ENCODE results near the gene TMEM161A. TPM values are rescaled to one million over a fixed set of nuclear protein-coding genes. Genes with fewer than 3 reads are reported as not detected.

TMEM161A gene
- total and polyA plus RNA-seq, 2 experiments from 2014 or later: 38.9 to 59.5 TPM

DNA sequence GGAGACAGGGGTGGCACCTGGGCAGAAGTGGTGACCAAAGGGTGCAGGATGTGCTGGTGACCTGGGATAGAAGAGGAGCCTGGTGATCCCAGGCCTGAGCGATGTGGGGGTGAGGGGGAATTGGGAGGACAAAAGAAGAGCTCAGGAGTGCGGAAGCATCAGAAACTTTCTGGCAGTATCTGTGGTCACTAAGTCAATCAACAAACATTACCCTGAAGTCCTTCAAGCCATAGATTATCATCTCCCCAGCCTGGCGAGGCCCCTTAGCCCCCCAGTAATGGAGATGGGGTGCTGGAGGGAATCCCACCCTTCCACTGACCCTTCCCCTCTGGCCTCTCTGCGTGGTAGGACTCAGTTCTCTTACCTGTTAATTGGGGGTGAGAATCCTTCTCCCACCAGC is 21.3 kb upstream of the TMEM161A start:
- TF ChIP-seq NANOG (IDR thresholded peaks at IDR 0.05; ENCODE audit: borderline replicate concordance): no peak
- TF ChIP-seq POLR2AphosphoS5 (IDR thresholded peaks at IDR 0.05; ENCODE audit: low read depth): no peak
- no peak for TF ChIP-seq JUNB (IDR thresholded peaks at IDR 0.05; ENCODE audit: unreplicated experiment)
- TF ChIP-seq, protein P1, sequence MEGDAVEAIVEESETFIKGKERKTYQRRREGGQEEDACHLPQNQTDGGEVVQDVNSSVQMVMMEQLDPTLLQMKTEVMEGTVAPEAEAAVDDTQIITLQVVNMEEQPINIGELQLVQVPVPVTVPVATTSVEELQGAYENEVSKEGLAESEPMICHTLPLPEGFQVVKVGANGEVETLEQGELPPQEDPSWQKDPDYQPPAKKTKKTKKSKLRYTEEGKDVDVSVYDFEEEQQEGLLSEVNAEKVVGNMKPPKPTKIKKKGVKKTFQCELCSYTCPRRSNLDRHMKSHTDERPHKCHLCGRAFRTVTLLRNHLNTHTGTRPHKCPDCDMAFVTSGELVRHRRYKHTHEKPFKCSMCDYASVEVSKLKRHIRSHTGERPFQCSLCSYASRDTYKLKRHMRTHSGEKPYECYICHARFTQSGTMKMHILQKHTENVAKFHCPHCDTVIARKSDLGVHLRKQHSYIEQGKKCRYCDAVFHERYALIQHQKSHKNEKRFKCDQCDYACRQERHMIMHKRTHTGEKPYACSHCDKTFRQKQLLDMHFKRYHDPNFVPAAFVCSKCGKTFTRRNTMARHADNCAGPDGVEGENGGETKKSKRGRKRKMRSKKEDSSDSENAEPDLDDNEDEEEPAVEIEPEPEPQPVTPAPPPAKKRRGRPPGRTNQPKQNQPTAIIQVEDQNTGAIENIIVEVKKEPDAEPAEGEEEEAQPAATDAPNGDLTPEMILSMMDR (conservative IDR thresholded peaks at IDR 0.05; ENCODE audit: low read depth in 2 of 2): no peak
- no peak for TF ChIP-seq EZH2phosphoT487 (IDR thresholded peaks at IDR 0.05; ENCODE audit: unreplicated experiment)
- TF ChIP-seq, protein P2, sequence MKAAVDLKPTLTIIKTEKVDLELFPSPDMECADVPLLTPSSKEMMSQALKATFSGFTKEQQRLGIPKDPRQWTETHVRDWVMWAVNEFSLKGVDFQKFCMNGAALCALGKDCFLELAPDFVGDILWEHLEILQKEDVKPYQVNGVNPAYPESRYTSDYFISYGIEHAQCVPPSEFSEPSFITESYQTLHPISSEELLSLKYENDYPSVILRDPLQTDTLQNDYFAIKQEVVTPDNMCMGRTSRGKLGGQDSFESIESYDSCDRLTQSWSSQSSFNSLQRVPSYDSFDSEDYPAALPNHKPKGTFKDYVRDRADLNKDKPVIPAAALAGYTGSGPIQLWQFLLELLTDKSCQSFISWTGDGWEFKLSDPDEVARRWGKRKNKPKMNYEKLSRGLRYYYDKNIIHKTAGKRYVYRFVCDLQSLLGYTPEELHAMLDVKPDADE (IDR thresholded peaks at IDR 0.05): no peak
- H3K4me1 Mint-ChIP-seq: peaks cover 19% of the 10 kb centered on the region
- Histone ChIP-seq H3K4me3 (no peak overlapping the region), H3K79me2 (replicated peaks; ENCODE audit: insufficient read depth) (no peaks in the 10 kb centered on the region), H3K4me2 (no peak overlapping the region), H3K4me1 (ENCODE audit: insufficient read depth) (peaks cover 16% of the 10 kb centered on the region), H3K27me3 (ENCODE audit: insufficient read depth) (no peaks in the 10 kb centered on the region), H3K9me2 (ENCODE audit: insufficient read depth) (no peaks in the 10 kb centered on the region), H3K36me3 (ENCODE audit: insufficient read depth) (no peaks in the 10 kb centered on the region), H4K20me1 (replicated peaks; ENCODE audit: insufficient read depth) (no peaks in the 10 kb centered on the region), H2AFZ (no peak overlapping the region), H3K27ac (ENCODE audit: low read depth) (peak overlapping the region; percentile 93; the same call in 1 of the 2 replicates), H3F3A (replicated peaks; ENCODE audit: low read depth) (0 out of 2 replicates have a peak, but pooled peaks cover 4% of the 10 kb centered on the region)
- H3K4me3 Mint-ChIP-seq: no peak overlapping the region; the same call in 2 of the 3 replicates
- peaks cover 8% of the 10 kb centered on the region for H3K27me3 Mint-ChIP-seq (ENCODE audit: insufficient read depth, low read depth, poor library complexity)
- no peak overlapping the region for H3K27ac Mint-ChIP-seq
- no peak for DNase-seq (ENCODE audit: low spot score)
- H3K36me3 Mint-ChIP-seq (ENCODE audit: low read depth): peaks cover 22% of the 10 kb centered on the region
- H3K9me3 Mint-ChIP-seq: peaks cover 3% of the 10 kb centered on the region
- no peak for ATAC-seq

DNA sequence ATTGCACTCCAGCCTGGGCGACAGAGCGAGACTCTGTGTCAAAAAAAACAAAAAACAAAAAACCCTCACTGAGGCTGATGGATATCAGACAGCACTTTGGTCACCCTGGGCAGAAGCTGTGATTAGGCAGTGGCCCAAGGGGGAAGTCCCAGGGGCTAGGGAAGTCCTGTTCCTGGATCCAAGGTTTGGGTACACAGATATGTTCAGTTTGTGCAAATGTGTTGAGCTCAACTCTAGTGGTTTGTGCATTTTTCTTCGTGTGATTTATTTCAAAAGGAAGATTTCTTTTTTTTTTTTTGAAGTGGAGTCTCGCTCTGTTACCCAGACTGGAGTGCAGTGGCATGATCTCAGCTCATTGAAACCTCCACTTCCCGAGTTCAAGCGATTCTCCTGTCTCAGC is 19.5 kb upstream of the TMEM161A start:
- Histone ChIP-seq H3K9me2 (ENCODE audit: insufficient read depth) (no peaks in the 10 kb centered on the region), H3K79me2 (replicated peaks; ENCODE audit: insufficient read depth) (no peaks in the 10 kb centered on the region), H3K4me2 (no peak overlapping the region), H3K36me3 (ENCODE audit: insufficient read depth) (no peaks in the 10 kb centered on the region), H3K4me1 (ENCODE audit: insufficient read depth) (peaks cover 16% of the 10 kb centered on the region), H3K27ac (ENCODE audit: low read depth) (no peak overlapping the region), H3K4me3 (no peak overlapping the region), H3K27me3 (ENCODE audit: insufficient read depth) (no peaks in the 10 kb centered on the region), H2AFZ (no peak overlapping the region), H4K20me1 (replicated peaks; ENCODE audit: insufficient read depth) (no peaks in the 10 kb centered on the region), H3F3A (replicated peaks; ENCODE audit: low read depth) (0 out of 2 replicates have a peak, but pooled peaks cover 4% of the 10 kb centered on the region)
- DNase-seq (ENCODE audit: low spot score): no peak
- Mint-ChIP-seq H3K4me3 (no peak overlapping the region), H3K27me3 (ENCODE audit: insufficient read depth, low read depth, poor library complexity) (peaks cover 11% of the 10 kb centered on the region), H3K27ac (no peak overlapping the region), H3K36me3 (ENCODE audit: low read depth) (peaks cover 22% of the 10 kb centered on the region), H3K9me3 (peaks cover 3% of the 10 kb centered on the region), H3K4me1 (peaks cover 19% of the 10 kb centered on the region)
- no peak for ATAC-seq
- no peak for TF ChIP-seq ZNF114 (CRISPR knock-in tag; IDR thresholded peaks at IDR 0.05)
- TF ChIP-seq, protein P2 (IDR thresholded peaks at IDR 0.05): no peak
- no peak for TF ChIP-seq EZH2 (IDR thresholded peaks at IDR 0.05; ENCODE audit: low read depth, unreplicated experiment)
- TF ChIP-seq STAT1 (IDR thresholded peaks at IDR 0.05; ENCODE audit: unreplicated experiment): no peak
- TF ChIP-seq CREB1 (CRISPR knock-in tag; IDR thresholded peaks at IDR 0.05; ENCODE audit: low read depth): no peak
- no peak for TF ChIP-seq EZH2phosphoT487 (IDR thresholded peaks at IDR 0.05; ENCODE audit: unreplicated experiment)
- TF ChIP-seq, protein P3, sequence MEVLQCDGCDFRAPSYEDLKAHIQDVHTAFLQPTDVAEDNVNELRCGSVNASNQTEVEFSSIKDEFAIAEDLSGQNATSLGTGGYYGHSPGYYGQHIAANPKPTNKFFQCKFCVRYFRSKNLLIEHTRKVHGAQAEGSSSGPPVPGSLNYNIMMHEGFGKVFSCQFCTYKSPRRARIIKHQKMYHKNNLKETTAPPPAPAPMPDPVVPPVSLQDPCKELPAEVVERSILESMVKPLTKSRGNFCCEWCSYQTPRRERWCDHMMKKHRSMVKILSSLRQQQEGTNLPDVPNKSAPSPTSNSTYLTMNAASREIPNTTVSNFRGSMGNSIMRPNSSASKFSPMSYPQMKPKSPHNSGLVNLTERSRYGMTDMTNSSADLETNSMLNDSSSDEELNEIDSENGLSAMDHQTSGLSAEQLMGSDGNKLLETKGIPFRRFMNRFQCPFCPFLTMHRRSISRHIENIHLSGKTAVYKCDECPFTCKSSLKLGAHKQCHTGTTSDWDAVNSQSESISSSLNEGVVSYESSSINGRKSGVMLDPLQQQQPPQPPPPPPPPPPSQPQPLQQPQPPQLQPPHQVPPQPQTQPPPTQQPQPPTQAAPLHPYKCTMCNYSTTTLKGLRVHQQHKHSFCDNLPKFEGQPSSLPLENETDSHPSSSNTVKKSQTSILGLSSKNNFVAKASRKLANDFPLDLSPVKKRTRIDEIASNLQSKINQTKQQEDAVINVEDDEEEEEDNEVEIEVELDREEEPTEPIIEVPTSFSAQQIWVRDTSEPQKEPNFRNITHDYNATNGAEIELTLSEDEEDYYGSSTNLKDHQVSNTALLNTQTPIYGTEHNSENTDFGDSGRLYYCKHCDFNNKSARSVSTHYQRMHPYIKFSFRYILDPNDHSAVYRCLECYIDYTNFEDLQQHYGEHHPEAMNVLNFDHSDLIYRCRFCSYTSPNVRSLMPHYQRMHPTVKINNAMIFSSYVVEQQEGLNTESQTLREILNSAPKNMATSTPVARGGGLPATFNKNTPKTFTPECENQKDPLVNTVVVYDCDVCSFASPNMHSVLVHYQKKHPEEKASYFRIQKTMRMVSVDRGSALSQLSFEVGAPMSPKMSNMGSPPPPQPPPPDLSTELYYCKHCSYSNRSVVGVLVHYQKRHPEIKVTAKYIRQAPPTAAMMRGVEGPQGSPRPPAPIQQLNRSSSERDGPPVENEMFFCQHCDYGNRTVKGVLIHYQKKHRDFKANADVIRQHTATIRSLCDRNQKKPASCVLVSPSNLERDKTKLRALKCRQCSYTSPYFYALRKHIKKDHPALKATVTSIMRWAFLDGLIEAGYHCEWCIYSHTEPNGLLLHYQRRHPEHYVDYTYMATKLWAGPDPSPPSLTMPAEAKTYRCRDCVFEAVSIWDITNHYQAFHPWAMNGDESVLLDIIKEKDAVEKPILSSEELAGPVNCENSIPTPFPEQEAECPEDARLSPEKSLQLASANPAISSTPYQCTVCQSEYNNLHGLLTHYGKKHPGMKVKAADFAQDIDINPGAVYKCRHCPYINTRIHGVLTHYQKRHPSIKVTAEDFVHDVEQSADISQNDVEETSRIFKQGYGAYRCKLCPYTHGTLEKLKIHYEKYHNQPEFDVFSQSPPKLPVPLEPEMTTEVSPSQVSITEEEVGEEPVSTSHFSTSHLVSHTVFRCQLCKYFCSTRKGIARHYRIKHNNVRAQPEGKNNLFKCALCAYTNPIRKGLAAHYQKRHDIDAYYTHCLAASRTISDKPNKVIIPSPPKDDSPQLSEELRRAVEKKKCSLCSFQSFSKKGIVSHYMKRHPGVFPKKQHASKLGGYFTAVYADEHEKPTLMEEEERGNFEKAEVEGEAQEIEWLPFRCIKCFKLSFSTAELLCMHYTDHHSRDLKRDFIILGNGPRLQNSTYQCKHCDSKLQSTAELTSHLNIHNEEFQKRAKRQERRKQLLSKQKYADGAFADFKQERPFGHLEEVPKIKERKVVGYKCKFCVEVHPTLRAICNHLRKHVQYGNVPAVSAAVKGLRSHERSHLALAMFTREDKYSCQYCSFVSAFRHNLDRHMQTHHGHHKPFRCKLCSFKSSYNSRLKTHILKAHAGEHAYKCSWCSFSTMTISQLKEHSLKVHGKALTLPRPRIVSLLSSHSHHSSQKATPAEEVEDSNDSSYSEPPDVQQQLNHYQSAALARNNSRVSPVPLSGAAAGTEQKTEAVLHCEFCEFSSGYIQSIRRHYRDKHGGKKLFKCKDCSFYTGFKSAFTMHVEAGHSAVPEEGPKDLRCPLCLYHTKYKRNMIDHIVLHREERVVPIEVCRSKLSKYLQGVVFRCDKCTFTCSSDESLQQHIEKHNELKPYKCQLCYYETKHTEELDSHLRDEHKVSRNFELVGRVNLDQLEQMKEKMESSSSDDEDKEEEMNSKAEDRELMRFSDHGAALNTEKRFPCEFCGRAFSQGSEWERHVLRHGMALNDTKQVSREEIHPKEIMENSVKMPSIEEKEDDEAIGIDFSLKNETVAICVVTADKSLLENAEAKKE (CRISPR knock-in tag; IDR thresholded peaks at IDR 0.05): no peak
- no peak for TF ChIP-seq POLR2AphosphoS5 (IDR thresholded peaks at IDR 0.05; ENCODE audit: low read depth)

Data from GM23338 (cell line).